GM19467 (cell line): ENCODE measurements around the gene EXOC3L2.

Source experiments
- ATAC-seq: cut with Tn5 transposase; IDR thresholded peaks from one replicate; pipeline ENCODE4 v1.9.1; 2021; ENCODE audit warnings: mild to moderate bottlenecking, moderate library complexity; ENCODE audit not compliant: unreplicated experiment

Gene EXOC3L2

GRCh38 chr19:45223879-45224278, 21.3 kb downstream of the EXOC3L2 start:
- ATAC-seq: no peak

GRCh38 chr19:45222724-45223123, 22.5 kb downstream of the EXOC3L2 start:
- no peak for ATAC-seq

DNA sequence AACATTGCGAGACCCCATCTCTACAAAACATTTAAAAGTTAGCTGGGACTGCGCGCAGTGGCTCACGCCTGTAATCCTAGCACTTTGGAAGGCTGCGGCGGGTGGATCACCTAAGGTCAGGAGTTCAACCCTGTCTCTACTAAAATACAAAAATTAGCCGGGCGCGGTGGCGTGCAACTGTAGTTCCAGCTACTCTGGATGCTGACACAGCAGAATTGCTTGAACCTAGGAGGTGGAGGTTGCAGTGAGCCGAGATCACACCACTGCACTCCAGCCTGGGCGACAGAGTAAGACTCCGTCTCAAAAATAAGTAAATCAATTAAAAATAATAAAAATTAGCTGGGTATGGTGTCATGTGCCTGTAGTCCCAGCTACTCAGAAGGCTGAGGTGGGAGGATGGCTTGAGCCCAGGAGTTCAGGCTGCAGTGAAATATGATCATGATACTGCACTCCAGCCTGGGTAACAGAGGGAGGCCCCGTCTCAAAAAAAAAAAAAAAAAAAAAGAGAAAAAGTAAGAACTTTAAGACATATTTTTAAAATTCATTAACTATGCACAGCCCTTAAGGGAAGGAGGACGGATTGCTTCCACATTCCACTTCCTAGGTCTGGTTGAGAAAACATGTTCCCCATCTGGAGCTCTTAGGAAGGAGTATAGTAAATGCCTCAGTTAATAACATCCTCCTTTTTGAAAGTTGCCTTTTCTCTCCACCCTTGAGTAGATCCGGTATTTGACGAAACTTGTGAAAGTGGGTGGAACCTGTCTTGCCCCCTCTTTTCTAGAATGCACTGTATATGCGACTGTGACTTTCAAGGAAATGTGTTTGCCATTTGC, 26.1 kb downstream of the EXOC3L2 start:
- no peak for ATAC-seq

GRCh38 chr19:45218426-45218825, 26.8 kb downstream of the EXOC3L2 start:
- ATAC-seq: no peak

DNA sequence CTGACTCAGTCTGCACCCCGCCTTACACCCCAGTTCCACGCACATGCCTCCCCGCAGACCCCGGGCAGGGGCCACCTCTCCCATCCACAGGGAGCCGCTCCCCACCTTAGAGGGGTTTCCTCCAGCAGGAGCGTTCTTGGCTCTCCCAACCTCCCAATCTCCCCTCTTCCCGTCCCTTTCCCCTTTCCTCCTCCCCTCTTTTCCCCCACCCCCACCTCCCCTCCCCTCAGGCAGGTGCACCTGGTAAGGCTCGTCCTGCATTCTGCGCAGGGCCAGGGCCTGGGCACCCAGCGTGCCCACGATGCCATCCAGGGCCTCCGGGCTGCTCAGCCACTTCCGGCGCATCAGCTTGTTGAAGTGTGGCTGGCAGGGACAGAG, 27.3 kb downstream of the EXOC3L2 start:
- ATAC-seq: no peak

GRCh38 chr19:45217193-45217956, 27.8 kb downstream of the EXOC3L2 start:
- no peak for ATAC-seq

DNA sequence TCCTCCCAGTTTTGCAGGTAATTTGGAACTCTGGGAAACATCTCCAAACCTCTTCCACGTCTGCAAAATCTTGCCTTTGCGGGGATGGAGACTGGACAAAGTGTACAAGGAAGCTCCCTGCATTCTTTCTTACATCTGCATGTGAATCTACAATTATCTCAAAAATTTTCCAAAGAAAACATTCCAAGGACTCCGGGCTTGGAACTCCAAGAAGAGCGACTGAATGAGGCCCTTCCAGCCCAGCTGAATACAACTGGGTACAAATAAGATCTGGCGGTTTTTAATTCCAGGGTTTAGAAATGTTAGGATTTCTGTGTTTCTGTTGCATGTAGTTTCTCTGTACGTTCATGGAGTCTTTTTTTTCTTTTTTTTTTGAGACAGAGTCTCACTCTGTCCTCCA, 28.5 kb downstream of the EXOC3L2 start:
- no peak for ATAC-seq

DNA sequence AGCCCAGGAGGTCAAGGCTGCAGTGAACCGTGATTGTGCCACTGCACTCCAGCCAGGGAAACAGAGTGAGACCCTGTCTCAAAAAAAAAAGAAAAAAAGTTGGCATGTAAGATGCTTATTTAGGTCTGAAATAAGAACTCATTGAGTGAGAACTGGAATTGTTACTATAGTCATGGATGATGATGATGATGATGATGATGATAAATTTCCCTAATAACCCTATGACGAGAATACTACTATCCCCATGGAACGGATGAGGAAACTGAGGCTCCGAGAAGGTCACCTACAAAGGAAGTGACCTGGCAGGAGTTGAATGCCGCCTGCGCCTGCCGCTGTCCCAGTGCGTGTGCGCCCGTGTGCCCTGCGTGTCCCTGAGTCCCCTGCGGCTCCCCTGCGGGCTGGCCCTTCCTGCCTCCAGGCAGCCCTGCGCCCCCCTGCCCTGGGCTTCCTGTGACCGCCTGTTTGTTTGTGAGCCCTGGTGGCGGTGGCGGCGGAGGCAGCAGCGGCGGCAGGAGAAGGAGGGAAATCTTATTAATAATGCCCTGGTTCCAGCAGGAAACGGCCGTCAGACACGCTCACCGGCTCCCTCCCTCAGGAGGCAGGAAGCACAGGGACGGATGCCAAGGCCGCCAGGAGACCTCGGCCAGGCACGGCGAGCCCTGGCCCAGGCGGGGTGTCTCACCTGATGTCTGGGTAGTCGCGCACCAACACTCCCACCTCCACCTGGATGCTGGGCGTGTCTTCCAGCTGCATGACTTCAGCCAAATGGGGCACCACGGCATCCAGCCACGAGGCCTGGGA, 29.6 kb downstream of the EXOC3L2 start:
- no peak for ATAC-seq

- ATAC-seq: no peak
Observed at GRCh38 chr19:45213031-45213430, 32.2 kb downstream of the EXOC3L2 start.

DNA sequence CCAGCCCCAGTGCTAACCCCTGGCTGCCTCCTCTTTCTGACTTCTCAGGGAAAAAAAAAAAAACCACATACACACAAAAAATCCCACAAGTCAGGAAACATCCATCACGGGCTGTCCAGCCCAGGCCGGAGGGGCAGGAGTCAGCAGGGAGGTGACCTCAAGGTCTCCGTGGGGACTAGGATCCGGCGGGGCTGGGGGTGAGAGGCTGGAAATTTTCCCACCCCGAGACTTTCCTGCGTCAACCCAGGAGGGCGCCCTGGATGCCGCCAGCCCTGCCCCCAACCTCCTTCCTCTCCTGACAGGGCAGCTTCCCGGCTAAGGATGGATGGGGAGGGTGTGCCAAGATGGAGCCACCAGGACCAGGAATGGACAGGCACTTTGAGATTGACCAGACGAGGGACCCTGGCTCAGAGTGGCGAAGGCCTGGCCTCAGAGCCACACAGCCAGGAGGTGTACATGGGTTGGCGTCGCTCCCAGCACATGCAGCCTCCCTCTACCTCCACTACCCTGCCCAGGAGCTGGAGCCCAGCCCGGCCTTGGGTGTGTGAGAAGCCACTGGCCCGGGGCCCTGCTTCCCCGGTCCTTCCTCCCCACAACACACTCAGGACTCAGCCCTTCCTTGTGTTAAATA, 33.3 kb downstream of the EXOC3L2 start:
- no peak for ATAC-seq

DNA sequence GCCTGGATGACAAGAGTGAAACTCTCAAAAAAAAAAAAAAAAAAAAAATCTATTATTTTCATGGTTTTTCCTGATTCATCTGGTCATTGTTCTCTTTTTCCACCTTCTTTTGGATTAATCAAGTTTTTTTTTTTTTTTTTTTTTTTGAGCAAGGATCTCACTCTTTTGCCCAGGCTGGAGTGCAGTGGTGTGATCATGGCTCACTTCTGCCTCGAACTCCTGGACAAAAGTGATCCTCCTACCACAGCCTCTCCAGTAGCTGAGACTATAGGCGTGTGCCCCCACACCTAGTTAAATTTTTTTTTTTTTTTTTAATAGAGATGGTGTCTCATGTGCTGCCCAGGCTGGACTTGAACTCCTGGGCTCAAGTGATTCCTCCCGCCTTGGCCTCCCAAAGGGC, 38.9 kb downstream of the EXOC3L2 start:
- no peak for ATAC-seq

DNA sequence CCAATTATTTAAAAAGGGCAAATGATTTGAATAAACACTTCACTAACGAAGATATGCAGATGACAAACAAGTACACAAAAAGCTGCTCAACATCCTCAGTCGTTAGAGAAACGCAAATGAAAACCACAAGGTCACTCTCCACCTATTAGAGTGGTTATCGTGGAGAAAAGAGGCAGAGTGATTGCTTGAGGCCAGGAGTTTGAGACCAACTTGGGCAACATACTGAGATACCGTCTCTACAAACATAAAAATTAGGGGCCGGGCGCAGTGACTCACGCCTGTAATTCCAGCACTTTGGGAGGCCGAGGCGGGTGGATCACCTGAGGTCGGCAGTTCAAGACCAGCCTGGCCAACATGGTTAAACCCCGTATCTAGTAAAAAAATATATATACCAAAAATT, 39.4 kb downstream of the EXOC3L2 start:
- ATAC-seq: no peak

- ATAC-seq: no peak
Observed at GRCh38 chr19:45202637-45203036, 42.6 kb downstream of the EXOC3L2 start.

DNA sequence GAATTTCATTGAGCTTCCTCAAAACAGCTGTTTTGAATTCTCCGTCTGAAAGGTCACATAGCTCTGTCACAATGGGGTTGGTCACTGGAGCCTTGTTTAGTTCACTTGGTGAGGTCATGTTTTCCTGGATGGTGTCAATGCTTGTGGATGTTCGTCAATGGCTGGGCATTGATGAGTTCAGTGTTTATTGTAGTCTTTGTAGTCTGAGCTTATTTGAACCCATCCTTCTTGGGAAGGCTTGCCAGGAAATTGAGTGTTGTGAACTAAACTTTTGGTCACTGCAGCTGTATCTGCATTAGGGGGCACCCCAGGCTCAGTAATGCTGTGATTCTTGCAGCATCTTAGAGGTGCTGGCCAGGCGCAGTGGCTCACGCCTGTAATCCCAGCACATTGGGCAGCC, 44.6 kb downstream of the EXOC3L2 start:
- ATAC-seq: no peak

GRCh38 chr19:45195764-45196163, 49.4 kb downstream of the EXOC3L2 start:
- ATAC-seq: no peak

DNA sequence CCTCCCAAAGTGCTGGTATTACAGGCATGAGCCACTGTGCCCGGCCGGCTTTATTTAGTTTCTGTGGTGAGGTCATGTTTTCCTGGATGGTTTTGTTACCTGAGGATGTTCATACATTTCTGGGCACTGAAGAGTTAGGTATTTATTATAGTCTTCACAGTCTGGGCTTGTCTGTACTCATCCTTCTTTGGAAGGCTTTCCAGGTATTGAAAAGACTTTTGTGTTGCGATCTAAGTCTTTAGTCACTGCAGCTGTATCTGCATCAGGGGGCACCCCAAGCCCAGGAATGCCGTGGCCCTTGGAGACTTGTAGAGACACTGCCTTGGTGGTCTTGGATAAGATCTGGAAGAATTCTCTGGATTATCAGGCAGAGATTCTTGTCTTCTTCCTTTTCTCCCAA, 53.8 kb downstream of the EXOC3L2 start:
- no peak for ATAC-seq

DNA sequence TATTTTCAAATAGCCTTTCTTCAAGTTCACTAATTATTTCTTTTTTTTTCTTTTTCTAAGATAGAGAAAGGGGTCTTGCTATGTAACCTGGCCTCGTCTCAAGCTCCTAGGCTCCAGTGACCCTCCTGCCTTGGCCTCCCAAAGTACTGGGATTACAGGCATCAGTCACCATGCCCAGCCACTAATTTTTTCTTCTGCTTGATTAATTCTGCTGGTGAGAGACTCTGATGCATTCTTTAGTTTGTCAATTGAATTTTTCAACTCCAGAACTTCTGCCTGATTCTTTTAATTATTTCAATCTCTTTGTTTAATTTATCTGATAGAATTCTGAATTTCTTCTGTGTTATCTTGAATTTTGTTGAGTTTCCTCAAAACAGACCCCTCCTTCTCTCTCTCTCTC, 55.2 kb downstream of the EXOC3L2 start:
- no peak for ATAC-seq

- ATAC-seq: no peak
Observed at GRCh38 chr19:45187421-45188100, 57.6 kb downstream of the EXOC3L2 start.

DNA sequence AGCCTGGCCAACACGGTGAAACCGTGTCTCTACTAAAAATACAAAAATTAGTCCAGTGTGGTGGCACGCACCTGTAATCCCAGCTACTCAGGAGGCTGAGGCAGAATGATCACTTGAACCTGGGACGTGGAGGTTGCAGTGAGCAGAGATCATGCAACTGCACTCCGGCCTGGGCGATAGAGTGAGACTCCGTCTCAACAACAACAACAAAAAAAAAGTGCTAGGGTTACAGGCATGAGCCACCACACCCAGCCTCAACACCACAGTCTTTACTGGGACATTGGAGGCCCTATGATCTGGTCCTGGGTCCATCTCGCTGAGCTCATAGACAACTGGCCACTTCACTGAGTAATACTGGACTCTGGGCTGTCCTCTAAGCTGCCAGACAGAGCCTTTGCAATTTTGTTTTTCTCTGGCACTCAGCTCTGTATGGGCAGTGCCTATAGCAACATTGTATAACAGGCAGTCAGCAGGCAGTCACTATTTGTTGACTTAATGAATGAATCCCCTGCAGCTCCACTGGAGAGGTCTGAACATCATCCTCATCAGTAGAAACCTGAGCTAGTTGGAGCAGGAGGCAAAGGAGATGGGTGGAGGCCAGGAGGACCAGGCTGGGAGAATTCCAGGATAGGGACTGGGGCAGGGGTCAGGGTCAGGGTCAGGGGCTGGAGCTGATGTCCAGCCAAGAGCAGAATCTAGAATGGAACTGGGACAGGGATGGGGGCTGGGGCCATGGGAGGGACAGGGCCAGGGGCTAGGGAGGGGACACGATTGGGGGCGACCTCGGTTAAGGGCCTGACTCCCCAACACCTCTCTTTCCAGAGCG, 58.5 kb downstream of the EXOC3L2 start:
- no peak for ATAC-seq

DNA sequence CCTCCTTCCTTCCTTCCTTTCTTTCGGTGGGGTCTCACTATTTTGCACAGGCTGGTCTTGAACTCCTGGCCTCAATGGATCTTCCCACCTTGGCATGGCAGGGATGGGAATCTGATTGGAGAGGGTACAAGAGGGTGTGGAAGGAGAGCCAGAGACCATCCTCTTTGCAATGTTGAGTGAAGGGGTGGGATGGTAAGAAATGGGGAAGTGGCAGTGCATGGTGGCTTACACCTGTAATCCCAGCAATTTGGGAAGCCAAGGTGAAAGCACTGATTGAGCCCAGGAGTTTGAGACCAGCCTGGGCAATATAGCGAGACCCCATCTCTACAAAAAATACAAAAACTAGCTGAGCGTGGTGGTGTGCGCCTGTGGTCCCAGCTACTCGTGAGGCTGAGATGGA, 61.1 kb downstream of the EXOC3L2 start:
- ATAC-seq: no peak
